Measurements from ENCODE around the gene HSFX2. TPM values are rescaled to one million over a fixed set of nuclear protein-coding genes. Genes with fewer than 3 reads are reported as not detected.
"Not testable (repeated sequence)": the region's sequence is repeated elsewhere in the genome, so short reads cannot be mapped to it uniquely, and the experiment has no call there.

HSFX2 gene, protein sequence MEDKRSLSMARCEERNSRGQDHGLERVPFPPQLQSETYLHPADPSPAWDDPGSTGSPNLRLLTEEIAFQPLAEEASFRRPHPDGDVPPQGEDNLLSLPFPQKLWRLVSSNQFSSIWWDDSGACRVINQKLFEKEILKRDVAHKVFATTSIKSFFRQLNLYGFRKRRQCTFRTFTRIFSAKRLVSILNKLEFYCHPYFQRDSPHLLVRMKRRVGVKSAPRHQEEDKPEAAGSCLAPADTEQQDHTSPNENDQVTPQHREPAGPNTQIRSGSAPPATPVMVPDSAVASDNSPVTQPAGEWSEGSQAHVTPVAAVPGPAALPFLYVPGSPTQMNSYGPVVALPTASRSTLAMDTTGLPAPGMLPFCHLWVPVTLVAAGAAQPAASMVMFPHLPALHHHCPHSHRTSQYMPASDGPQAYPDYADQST
- total RNA-seq: not detected

DNA sequence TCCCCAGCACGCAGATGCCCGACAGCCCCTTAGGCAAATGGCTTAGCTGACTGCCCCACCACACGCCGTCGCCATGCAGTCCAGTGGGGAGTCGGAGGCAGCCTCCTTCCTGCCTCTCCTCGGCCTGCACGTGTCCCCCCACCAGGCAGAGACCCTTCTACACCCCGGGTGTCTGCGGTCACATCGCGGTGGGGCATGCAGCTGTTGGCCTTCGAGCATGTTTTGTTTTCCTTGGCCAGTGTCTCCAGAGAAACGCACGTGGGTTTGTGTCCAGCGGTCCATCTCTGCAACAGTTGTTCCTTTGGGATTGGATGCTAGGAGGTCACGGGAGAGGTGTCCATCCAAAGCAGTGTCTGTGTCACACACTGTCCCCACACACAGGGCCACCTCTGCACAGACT lies at the start of gene HSFX2:
Gene HSFX2 (minus strand): TSS at position 101 of the 400 bp plus-strand sequence. CDS start 614 bp downstream, outside the sequence.
- WGBS, 2 donors (ENCODE audit: low coverage in 1 of 2): no CpG with 5 or more reads among the region's 17 CpGs
- H3K4me1 ChIP-seq; intact Hi-C loops (cut with DNase I; ENCODE audit: low total_unique reads); H3K36me3 ChIP-seq; in situ Hi-C loops (cut with MboI; ENCODE audit: low pct_ligation_motif_present in 1 of 4, low pct_unique_long_range_greater_than_20kb in 1 of 4, low sequenced_read_pairs in 3 of 4); H3K27ac ChIP-seq; DNase-seq; H3K27me3 ChIP-seq; H3K4me3 ChIP-seq; H3K9me3 ChIP-seq: not testable (repeated sequence)

DNA sequence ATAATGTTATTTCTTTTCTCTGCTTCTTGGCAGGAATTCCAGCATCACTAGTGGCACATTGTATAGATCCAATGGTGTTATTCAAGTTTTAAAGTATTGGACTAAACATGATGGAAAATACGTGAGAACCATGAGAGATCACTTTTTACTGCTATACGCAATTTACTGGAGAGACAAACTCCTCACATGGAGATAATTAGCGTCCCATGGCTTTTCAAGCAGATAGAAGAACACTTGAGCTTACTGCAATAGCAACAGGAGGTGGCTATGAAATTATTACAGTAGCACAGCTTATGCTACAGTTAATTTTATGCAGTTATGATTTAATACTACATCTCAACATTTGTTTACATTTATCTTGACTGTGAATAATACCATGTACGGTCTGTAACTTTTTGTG lies 48.4 kb upstream of the HSFX2 start:
- Histone ChIP-seq H3K36me3 (no peaks in the 10 kb centered on the region), H3K4me1 (no peaks in the 10 kb centered on the region), H3K4me3 (no peak overlapping the region), H3K9me3 (no peaks in the 10 kb centered on the region), H3K27me3 (no peaks in the 10 kb centered on the region), H3K27ac (no peak overlapping the region)
- DNase-seq: no peak
- TF ChIP-seq POLR2A (IDR thresholded peaks at IDR 0.05) (no peak), POLR2AphosphoS5 (IDR thresholded peaks at IDR 0.05) (no peak)
- TF ChIP-seq, protein P1, sequence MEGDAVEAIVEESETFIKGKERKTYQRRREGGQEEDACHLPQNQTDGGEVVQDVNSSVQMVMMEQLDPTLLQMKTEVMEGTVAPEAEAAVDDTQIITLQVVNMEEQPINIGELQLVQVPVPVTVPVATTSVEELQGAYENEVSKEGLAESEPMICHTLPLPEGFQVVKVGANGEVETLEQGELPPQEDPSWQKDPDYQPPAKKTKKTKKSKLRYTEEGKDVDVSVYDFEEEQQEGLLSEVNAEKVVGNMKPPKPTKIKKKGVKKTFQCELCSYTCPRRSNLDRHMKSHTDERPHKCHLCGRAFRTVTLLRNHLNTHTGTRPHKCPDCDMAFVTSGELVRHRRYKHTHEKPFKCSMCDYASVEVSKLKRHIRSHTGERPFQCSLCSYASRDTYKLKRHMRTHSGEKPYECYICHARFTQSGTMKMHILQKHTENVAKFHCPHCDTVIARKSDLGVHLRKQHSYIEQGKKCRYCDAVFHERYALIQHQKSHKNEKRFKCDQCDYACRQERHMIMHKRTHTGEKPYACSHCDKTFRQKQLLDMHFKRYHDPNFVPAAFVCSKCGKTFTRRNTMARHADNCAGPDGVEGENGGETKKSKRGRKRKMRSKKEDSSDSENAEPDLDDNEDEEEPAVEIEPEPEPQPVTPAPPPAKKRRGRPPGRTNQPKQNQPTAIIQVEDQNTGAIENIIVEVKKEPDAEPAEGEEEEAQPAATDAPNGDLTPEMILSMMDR (IDR thresholded peaks at IDR 0.05): no peak
- intact Hi-C loops (cut with DNase I; ENCODE audit: low total_unique reads): no loop called here
- 67 to 80% methylated on average over 1 to 4 of the region's 4 CpGs for WGBS, 2 donors (ENCODE audit: low coverage in 1 of 2)
- in situ Hi-C loops (cut with MboI; ENCODE audit: low pct_ligation_motif_present in 1 of 4, low pct_unique_long_range_greater_than_20kb in 1 of 4, low sequenced_read_pairs in 3 of 4): loop anchor here in 1 of 4 donors (25.0 kb wide), 1 partner anchor 131 kb away; the partner anchor contains the start of gene IDS

DNA sequence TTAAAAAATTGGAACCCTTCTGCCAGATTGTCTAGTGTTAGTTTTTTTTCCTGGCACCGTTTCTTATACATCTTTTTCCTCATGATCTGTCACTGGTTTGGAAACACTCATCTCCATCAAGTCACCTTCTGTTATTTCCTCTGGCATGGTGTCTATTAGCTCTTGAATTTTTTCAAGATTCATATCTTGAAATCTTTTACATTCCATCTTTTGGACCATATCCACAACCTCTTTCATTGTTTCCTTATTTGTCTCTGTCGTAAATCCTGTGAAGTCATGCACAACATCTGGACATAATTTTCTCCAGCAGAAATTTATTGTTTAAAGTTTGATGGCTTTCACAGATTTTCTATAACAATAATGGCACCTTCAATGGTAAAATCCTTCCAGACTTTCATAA lies 46.7 kb upstream of the HSFX2 start:
- 49% methylated on average over 2 of the region's 2 CpGs; no CpG with 5 or more reads in 1 of the 2 donors for WGBS, 2 donors (ENCODE audit: low coverage in 1 of 2)
- no peak overlapping the region for H3K4me3 ChIP-seq
- no peaks in the 10 kb centered on the region for H3K9me3 ChIP-seq
- no peak for DNase-seq
- H3K27ac ChIP-seq: no peak overlapping the region
- no peak for TF ChIP-seq POLR2A (IDR thresholded peaks at IDR 0.05)
- TF ChIP-seq EP300 (IDR thresholded peaks at IDR 0.05; ENCODE audit: low read depth): no peak
- TF ChIP-seq, protein P1 (IDR thresholded peaks at IDR 0.05): no peak
- no peak for TF ChIP-seq POLR2AphosphoS5 (IDR thresholded peaks at IDR 0.05)
- no peaks in the 10 kb centered on the region for H3K27me3 ChIP-seq
- no peaks in the 10 kb centered on the region for H3K36me3 ChIP-seq
- in situ Hi-C loops (cut with MboI; ENCODE audit: low pct_ligation_motif_present in 1 of 4, low pct_unique_long_range_greater_than_20kb in 1 of 4, low sequenced_read_pairs in 3 of 4) (loop anchor here in 1 of 4 donors (25.0 kb wide), 1 partner anchor 130 kb away; the partner anchor contains the start of gene IDS), intact Hi-C loops (cut with DNase I; ENCODE audit: low total_unique reads) (no loop called here)
- H3K4me1 ChIP-seq: no peaks in the 10 kb centered on the region

DNA sequence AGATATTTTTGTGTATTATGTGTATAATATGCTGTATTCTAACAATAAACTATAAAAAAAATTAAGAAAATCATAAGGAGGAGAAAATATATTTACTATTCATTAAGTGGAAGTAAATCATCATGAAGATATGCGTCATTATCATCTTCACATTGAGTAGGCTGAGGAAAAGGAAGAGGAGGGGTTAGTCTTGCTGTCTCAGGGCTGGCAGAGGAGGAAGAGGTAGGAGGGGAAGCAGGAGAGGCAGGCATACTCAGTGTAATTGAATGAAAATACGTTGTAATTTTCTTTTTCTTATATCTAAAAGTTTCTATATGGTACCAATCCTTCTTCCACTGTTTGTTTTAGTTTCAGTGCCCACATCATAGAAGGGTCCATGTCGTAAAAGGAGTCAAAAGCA lies 46.3 kb upstream of the HSFX2 start:
- in situ Hi-C loops (cut with MboI; ENCODE audit: low pct_ligation_motif_present in 1 of 4, low pct_unique_long_range_greater_than_20kb in 1 of 4, low sequenced_read_pairs in 3 of 4): loop anchor here in 1 of 4 donors (25.0 kb wide), 1 partner anchor 129 kb away; the partner anchor contains the start of gene IDS

More for the DNA sequence above, 46.3 kb upstream of the HSFX2 start:
- Histone ChIP-seq H3K4me3 (no peak overlapping the region), H3K27me3 (no peaks in the 10 kb centered on the region), H3K27ac (no peak overlapping the region), H3K9me3 (no peaks in the 10 kb centered on the region), H3K4me1 (no peaks in the 10 kb centered on the region), H3K36me3 (no peaks in the 10 kb centered on the region)
- DNase-seq: no peak
- intact Hi-C loops (cut with DNase I; ENCODE audit: low total_unique reads): no loop called here
- TF ChIP-seq, protein P1 (IDR thresholded peaks at IDR 0.05): no peak
- no peak for TF ChIP-seq EP300 (IDR thresholded peaks at IDR 0.05; ENCODE audit: low read depth)
- TF ChIP-seq POLR2AphosphoS5 (IDR thresholded peaks at IDR 0.05): no peak
- TF ChIP-seq POLR2A (IDR thresholded peaks at IDR 0.05): no peak
- WGBS, 2 donors (ENCODE audit: low coverage in 1 of 2): 38 to 50% methylated on average over 1 to 3 of the region's 3 CpGs

Data from transverse colon (tissue), 4 donors.